Measurements from ENCODE around the gene OR10G4.
A peak's percentile ranks its signal among the peaks of the same experiment; 100 is the strongest.
"Not testable (repeated sequence)": the region's sequence is repeated elsewhere in the genome, so short reads cannot be mapped to it uniquely, and the experiment has no call there.

Gene OR10G4

DNA sequence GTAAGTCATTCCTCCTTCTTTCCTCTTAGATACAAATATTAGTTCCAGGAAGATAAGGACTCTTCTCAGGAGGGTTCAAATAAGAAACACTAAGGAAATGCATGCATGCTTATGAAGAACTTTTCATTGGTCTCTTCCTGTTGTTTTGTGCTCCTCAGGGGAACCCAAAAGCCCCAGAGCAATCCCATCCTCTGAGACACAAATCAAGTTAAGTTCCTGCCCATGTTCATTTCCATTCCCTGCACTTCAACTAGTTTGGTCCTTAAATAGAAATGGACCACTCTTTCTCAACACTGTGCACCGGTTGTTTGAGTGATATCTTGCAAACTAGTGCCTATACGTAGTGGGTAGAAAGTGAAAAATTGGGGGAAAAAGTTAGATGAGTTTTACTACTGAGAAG is at the start of gene OR10G4:
OR10G4 (plus strand) TSS at position 301 of the 400 bp plus-strand sequence. CDS start 2,578 bp downstream, outside the sequence.
- DNase-seq (ENCODE audit: low read depth) = no peak

GRCh38 chr11:123973816-123974215 is 39.0 kb upstream of the OR10G4 start:
- DNase-seq (ENCODE audit: low read depth) = peak; percentile 27

DNA sequence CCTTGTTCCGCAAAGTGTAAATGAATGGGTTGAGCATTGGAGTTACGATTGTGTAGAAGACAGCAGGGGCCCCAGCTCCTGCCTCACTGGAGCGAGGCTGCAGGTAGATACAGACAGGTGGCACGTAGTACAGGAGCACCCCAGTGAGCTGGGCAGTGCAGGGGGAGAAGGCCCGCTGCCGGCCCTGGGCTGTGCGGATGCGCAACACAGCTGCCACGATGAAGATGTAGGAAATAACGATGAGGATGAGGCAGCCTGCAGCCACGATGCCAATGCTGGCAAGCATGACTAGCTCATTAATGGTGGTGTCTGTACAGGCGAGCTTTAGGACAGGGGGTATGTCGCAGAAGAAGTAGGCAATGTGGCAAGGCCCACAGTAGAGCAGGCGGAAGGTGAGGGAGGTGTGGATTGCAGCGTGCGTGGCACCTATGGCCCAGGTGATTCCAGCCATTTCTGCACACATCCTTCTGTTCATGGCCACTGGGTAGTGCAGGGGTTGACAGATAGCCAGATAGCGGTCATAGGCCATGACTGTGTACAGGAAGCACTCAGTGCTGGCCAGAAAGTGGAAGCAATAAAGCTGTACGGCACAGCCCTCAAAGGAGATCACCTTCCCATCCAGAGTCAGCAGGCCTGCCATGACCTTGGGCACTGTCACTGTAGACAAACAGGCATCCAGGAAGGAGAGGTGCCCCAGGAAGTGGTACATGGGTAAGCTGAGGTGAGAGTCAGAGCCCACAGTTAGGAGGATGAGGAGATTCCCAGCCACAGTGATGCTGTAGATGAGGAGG is 35.8 kb upstream of the OR10G4 start:
- DNase-seq (ENCODE audit: low read depth) = no peak

DNA sequence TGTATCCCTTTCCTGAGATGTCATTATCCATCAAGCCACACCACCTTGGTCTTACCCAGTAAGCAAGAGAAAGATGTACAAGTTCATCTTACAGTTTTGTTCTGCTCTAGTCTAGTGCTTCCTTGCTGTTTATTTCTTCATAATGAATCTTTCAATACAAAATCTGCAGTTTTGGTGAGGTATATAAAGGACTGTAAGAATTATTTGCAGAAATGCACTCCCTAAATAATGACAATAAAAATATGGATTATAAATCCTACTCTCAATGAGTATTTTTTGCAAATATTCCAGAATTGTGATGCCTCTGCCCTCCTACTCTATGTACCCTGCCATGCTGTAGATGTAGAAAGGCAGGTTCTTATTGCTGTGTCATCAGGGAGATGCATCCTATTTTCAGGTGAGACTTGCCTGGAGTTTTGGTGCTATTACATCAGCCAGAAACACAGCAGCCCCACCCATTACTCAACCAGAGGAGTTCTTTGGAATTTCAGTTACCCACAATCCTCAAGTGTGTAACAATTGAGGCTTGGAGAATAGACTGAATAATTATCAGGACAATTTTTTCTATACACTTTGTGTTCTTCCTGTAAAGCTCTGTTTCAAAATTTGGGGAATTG is 35.0 kb upstream of the OR10G4 start, which contains the start of gene OR10S1:
OR10S1 (minus strand) TSS at position 51 of the 617 bp plus-strand sequence. CDS start 117 bp downstream, outside the sequence.
- no peak for DNase-seq (ENCODE audit: low read depth)

GRCh38 chr11:123979311-123979710 is 33.5 kb upstream of the OR10G4 start:
- no peak for DNase-seq (ENCODE audit: low read depth)

DNA sequence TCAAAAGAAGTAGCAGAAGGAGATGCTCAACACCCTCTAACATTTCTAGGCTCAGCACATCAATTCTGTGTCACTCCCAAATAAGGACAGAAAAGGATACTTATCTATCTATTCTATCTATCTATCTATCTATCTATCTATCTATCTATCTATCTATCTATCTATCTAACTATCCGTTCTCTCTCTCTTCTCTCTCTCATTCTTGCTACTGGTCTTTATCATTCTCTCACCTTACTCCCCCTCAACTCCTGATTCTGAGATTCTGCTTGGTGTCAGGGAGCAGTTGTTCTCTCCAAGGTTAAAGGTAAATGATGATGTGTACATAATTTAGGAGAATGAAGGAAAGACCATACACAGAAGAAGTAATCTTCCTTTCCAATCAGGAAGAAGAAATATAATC is 17.7 kb upstream of the OR10G4 start, which contains the start of gene OR10G6:
OR10G6 (minus strand) TSS at position 43 of the 400 bp plus-strand sequence; CDS start at position 43, 0 bp downstream.
- no peak for DNase-seq (ENCODE audit: low read depth)

- DNase-seq (ENCODE audit: low read depth) = not testable (repeated sequence)
Observed at GRCh38 chr11:124015837-124016236, 3.0 kb downstream of the OR10G4 start.

GRCh38 chr11:124026498-124026897 is 13.7 kb downstream of the OR10G4 start, which contains the start of gene OR10G8:
Gene OR10G8, plus strand, starts transcription at chr11:124026798. Its CDS starts 2,825 bp downstream, at chr11:124029623.
- no peak for DNase-seq (ENCODE audit: low read depth)

- no peak for DNase-seq (ENCODE audit: low read depth)
Observed at GRCh38 chr11:124036666-124037065, 23.9 kb downstream of the OR10G4 start.

GRCh38 chr11:124039557-124039956 is 26.8 kb downstream of the OR10G4 start:
- no peak for DNase-seq (ENCODE audit: low read depth)

- DNase-seq (ENCODE audit: low read depth) = no peak
Observed at GRCh38 chr11:124041254-124041653, 28.5 kb downstream of the OR10G4 start, which contains the start of gene OR10G7. Gene OR10G7, minus strand, starts transcription at chr11:124041325. Its CDS starts 2,324 bp downstream, at chr11:124039001.

DNA sequence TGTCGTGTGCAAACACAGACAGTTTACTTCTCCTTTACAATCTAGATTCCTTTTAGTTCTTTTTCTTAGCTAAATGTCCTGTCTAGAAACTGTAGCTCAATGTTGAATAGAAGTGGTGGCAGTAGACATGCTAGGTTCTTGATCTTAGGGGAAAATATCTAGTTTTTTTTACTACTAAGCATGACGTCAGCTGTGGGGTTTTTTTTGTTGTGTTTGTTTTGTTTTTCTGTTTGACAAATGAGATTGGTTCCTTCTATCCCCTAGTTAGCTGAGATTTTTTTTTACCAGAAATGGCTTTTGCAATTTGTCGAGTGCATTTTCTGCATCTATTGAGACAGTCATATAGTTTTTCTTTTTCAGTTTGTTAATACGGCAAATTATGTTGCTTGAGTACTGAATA is 30.6 kb downstream of the OR10G4 start:
- DNase-seq (ENCODE audit: low read depth) = no peak

- no peak for DNase-seq (ENCODE audit: low read depth)
Observed at GRCh38 chr11:124050748-124051147, 38.0 kb downstream of the OR10G4 start.

GRCh38 chr11:124052966-124053365 is 40.2 kb downstream of the OR10G4 start:
- no peak for DNase-seq (ENCODE audit: low read depth)

All from GM04503 (cell line).